ENCODE results near the gene PCDHA1.

The PCDHA1 gene

GRCh38 chr5:141051521-141051866 is 265.6 kb downstream of the PCDHA1 start:
- DNase-seq, result no peak
